Measurements from ENCODE around the gene TREH. TPM values are rescaled to one million over a fixed set of nuclear protein-coding genes. Genes with fewer than 3 reads are reported as not detected.
"Not testable (repeated sequence)": the region's sequence is repeated elsewhere in the genome, so short reads cannot be mapped to it uniquely, and the experiment has no call there.

TREH gene
- total RNA-seq, 1 donor from 2014 or later: not detected

DNA sequence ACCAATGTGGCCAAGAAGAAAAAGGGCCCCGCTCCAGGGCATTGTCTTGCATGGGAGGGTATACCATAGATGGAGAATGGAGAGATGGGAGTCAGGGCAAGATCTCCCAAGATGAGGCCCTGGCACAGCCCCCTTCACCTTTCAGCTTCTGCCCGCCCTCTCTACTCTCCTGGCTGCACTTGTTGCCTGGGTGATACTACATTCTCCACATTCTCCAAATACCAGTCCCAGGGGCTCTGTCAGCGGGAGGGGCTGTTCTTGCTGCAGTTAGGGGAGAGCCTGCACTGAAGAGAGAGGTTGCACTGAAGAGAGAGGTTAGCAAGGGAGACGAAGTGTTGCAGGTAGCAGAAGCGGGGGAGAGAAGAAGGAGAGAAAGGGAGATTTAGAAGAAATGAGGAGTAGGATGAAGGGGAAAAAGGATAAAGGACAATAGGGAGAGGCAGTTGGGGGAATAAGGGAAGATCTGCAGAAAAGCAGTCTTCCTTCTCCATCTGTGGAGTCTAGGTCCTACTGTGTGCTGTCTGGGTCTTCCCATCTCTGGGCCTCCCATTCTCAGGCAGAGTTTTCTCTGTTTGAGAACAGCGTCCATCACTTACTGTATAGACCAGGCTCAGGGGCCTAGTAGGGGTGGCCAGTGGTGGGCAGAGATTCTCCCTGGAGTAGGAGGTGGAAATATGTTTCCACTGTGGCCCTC, 64.0 kb downstream of the TREH start:
- peak overlapping the region; percentile 45 for H3K4me2 ChIP-seq (ENCODE audit: low read length)
- no peaks in the 10 kb centered on the region for H3K27me3 Mint-ChIP-seq (ENCODE audit: low read depth, unreplicated experiment)
- peak overlapping the region; percentile 97 for H3K27ac Mint-ChIP-seq (ENCODE audit: unreplicated experiment)
- peaks cover 41% of the 10 kb centered on the region for H3K79me2 ChIP-seq (ENCODE audit: insufficient read depth, low read length)
- H2AFZ ChIP-seq (ENCODE audit: low read depth, low read length): no peak overlapping the region
- H3K9me3 Mint-ChIP-seq (ENCODE audit: unreplicated experiment): peaks cover 3% of the 10 kb centered on the region
- no peak overlapping the region for H3K27ac ChIP-seq (ENCODE audit: low read depth, low read length)
- H3K9ac ChIP-seq (ENCODE audit: low read length): no peak overlapping the region
- FAIRE-seq: no peak
- no peaks in the 10 kb centered on the region for H3K27me3 ChIP-seq (ENCODE audit: insufficient read depth, low read length)
- peaks cover 77% of the 10 kb centered on the region for H3K4me1 Mint-ChIP-seq (ENCODE audit: low read depth, unreplicated experiment)
- H3K4me3 ChIP-seq (ENCODE audit: insufficient read depth, low read depth, low read length): no peak overlapping the region
- H3K36me3 Mint-ChIP-seq (ENCODE audit: low read depth, unreplicated experiment): peaks cover 15% of the 10 kb centered on the region
- peak; percentile 40 for DNase-seq (ENCODE audit: low read depth)
- no peaks in the 10 kb centered on the region for H3K9me3 ChIP-seq (ENCODE audit: insufficient read depth, low read depth, low read length)
- peaks cover 14% of the 10 kb centered on the region for H3K36me3 ChIP-seq (ENCODE audit: insufficient read depth, low read length)
- H4K20me1 ChIP-seq (ENCODE audit: insufficient read depth, low read length): peaks cover 13% of the 10 kb centered on the region
- peak overlapping the region; percentile 77 for H3K4me3 Mint-ChIP-seq (ENCODE audit: unreplicated experiment)
- TF ChIP-seq, protein P1, sequence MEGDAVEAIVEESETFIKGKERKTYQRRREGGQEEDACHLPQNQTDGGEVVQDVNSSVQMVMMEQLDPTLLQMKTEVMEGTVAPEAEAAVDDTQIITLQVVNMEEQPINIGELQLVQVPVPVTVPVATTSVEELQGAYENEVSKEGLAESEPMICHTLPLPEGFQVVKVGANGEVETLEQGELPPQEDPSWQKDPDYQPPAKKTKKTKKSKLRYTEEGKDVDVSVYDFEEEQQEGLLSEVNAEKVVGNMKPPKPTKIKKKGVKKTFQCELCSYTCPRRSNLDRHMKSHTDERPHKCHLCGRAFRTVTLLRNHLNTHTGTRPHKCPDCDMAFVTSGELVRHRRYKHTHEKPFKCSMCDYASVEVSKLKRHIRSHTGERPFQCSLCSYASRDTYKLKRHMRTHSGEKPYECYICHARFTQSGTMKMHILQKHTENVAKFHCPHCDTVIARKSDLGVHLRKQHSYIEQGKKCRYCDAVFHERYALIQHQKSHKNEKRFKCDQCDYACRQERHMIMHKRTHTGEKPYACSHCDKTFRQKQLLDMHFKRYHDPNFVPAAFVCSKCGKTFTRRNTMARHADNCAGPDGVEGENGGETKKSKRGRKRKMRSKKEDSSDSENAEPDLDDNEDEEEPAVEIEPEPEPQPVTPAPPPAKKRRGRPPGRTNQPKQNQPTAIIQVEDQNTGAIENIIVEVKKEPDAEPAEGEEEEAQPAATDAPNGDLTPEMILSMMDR (IDR thresholded peaks at IDR 0.05; ENCODE audit: insufficient read depth, low read depth, low read length): no peak
- no peak for TF ChIP-seq EZH2 (IDR thresholded peaks at IDR 0.05; ENCODE audit: insufficient read depth, low read length)
- peaks cover 54% of the 10 kb centered on the region for H3K4me1 ChIP-seq (ENCODE audit: insufficient read depth, low read length)

DNA sequence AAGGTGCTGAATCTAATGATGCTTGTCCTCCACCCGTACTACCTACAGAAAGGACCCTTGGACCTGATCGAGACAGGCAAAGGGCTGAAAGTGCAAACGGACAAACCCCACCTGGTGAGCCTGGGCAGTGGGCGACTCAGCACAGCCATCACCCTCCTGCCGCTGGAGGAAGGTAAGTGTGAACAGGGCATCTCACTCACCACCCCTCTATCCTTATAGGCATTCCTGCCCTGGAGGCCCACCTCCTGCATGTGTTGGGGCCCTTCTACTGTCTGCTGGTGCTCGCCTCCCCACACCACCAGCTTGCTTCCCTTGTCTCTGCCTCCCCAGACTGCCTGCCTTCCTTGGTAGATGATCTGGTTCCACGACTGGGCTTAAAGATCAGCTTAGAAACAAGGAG, 64.9 kb downstream of the TREH start:
- H3K4me1 ChIP-seq (ENCODE audit: insufficient read depth, low read length): peaks cover 54% of the 10 kb centered on the region
- peaks cover 13% of the 10 kb centered on the region for H4K20me1 ChIP-seq (ENCODE audit: insufficient read depth, low read length)
- peaks cover 14% of the 10 kb centered on the region for H3K36me3 ChIP-seq (ENCODE audit: insufficient read depth, low read length)
- H3K27ac ChIP-seq (ENCODE audit: low read depth, low read length): no peak overlapping the region
- Mint-ChIP-seq H3K9me3 (ENCODE audit: unreplicated experiment) (peaks cover under 1% of the 10 kb centered on the region), H3K4me1 (ENCODE audit: low read depth, unreplicated experiment) (peaks cover 69% of the 10 kb centered on the region), H3K27me3 (ENCODE audit: low read depth, unreplicated experiment) (no peaks in the 10 kb centered on the region), H3K36me3 (ENCODE audit: low read depth, unreplicated experiment) (peaks cover 12% of the 10 kb centered on the region), H3K27ac (ENCODE audit: unreplicated experiment) (peak overlapping the region; percentile 69), H3K4me3 (ENCODE audit: unreplicated experiment) (peak overlapping the region; percentile 41)
- H3K79me2 ChIP-seq (ENCODE audit: insufficient read depth, low read length): peaks cover 49% of the 10 kb centered on the region
- TF ChIP-seq, protein P1 (IDR thresholded peaks at IDR 0.05; ENCODE audit: insufficient read depth, low read depth, low read length): no peak
- no peak for TF ChIP-seq EZH2 (IDR thresholded peaks at IDR 0.05; ENCODE audit: insufficient read depth, low read length)
- no peaks in the 10 kb centered on the region for H3K27me3 ChIP-seq (ENCODE audit: insufficient read depth, low read length)
- H3K4me3 ChIP-seq (ENCODE audit: insufficient read depth, low read depth, low read length): no peak overlapping the region
- H3K9me3 ChIP-seq (ENCODE audit: insufficient read depth, low read depth, low read length): no peaks in the 10 kb centered on the region
- no peak overlapping the region for H3K4me2 ChIP-seq (ENCODE audit: low read length)
- H3K9ac ChIP-seq (ENCODE audit: low read length): no peak overlapping the region
- FAIRE-seq (no peak), DNase-seq (ENCODE audit: low read depth) (no peak)
- H2AFZ ChIP-seq (ENCODE audit: low read depth, low read length): no peak overlapping the region

DNA sequence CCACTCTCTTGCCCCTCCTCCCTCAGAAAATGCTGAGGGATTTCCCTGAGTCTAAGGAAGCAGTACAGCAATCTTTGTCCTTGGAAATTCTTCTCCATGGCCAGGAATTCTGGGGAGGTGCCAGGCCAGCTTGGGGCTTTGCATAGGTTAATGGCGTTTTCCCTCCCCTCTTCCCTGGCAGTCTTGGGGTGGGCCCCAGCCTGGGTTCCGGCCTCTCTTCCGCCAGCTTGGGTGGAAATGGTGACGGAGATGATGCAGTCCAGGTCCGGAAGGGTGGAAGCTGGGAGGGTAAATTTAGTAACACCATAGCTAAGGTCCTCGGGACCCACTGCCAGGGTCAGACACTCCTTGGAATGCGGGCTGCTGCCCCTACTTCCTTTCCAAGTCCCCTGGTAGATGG, 67.1 kb downstream of the TREH start:
- H3K4me1 ChIP-seq (ENCODE audit: insufficient read depth, low read length): peaks cover 45% of the 10 kb centered on the region
- Mint-ChIP-seq H3K36me3 (ENCODE audit: low read depth, unreplicated experiment) (peaks cover 13% of the 10 kb centered on the region), H3K4me3 (ENCODE audit: unreplicated experiment) (peak overlapping the region; percentile 73), H3K27ac (ENCODE audit: unreplicated experiment) (peak overlapping the region; percentile 79), H3K4me1 (ENCODE audit: low read depth, unreplicated experiment) (peaks cover 53% of the 10 kb centered on the region), H3K9me3 (ENCODE audit: unreplicated experiment) (no peaks in the 10 kb centered on the region), H3K27me3 (ENCODE audit: low read depth, unreplicated experiment) (no peaks in the 10 kb centered on the region)
- peaks cover 60% of the 10 kb centered on the region for H3K79me2 ChIP-seq (ENCODE audit: insufficient read depth, low read length)
- TF ChIP-seq, protein P1 (IDR thresholded peaks at IDR 0.05; ENCODE audit: insufficient read depth, low read depth, low read length): no peak
- TF ChIP-seq EZH2 (IDR thresholded peaks at IDR 0.05; ENCODE audit: insufficient read depth, low read length): no peak
- peak overlapping the region; percentile 8 for H3K27ac ChIP-seq (ENCODE audit: low read depth, low read length)
- DNase-seq (ENCODE audit: low read depth) (no peak), FAIRE-seq (no peak)
- H3K4me3 ChIP-seq (ENCODE audit: insufficient read depth, low read depth, low read length): no peak overlapping the region
- H2AFZ ChIP-seq (ENCODE audit: low read depth, low read length): peak overlapping the region; percentile 13
- H3K36me3 ChIP-seq (ENCODE audit: insufficient read depth, low read length): peaks cover 14% of the 10 kb centered on the region
- H3K9ac ChIP-seq (ENCODE audit: low read length): peak overlapping the region; percentile 33
- no peaks in the 10 kb centered on the region for H3K9me3 ChIP-seq (ENCODE audit: insufficient read depth, low read depth, low read length)
- no peaks in the 10 kb centered on the region for H3K27me3 ChIP-seq (ENCODE audit: insufficient read depth, low read length)
- H4K20me1 ChIP-seq (ENCODE audit: insufficient read depth, low read length): peaks cover 13% of the 10 kb centered on the region
- peak overlapping the region; percentile 55 for H3K4me2 ChIP-seq (ENCODE audit: low read length)

DNA sequence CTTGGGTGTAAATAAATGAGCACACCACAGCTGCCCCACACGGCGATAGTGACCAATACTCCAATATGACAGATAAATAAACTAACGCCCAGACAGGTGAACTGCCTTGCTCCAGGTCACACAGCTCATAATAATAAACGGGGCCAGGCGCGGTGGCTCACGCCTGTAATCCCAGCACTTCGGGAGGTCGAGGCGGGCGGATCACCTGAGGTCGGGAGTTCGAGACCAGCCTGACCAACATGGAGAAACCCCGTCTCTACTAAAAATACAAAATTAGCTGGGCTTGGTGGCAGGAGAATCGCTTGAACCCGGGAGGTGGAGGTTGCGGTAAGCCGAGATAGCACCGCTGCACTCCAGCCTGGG, 68.0 kb downstream of the TREH start:
- not testable (repeated sequence) for DNase-seq (ENCODE audit: low read depth); H3K27me3 ChIP-seq (ENCODE audit: insufficient read depth, low read length); H2AFZ ChIP-seq (ENCODE audit: low read depth, low read length); FAIRE-seq; H3K27me3 Mint-ChIP-seq (ENCODE audit: low read depth, unreplicated experiment); H3K4me3 ChIP-seq (ENCODE audit: insufficient read depth, low read depth, low read length); H3K9me3 ChIP-seq (ENCODE audit: insufficient read depth, low read depth, low read length); H3K9me3 Mint-ChIP-seq (ENCODE audit: unreplicated experiment)
- Mint-ChIP-seq H3K36me3 (ENCODE audit: low read depth, unreplicated experiment) (peaks cover 11% of the 10 kb centered on the region), H3K4me3 (ENCODE audit: unreplicated experiment) (peak overlapping the region; percentile 82), H3K4me1 (ENCODE audit: low read depth, unreplicated experiment) (peaks cover 53% of the 10 kb centered on the region), H3K27ac (ENCODE audit: unreplicated experiment) (peak overlapping the region; percentile 54)
- H3K4me1 ChIP-seq (ENCODE audit: insufficient read depth, low read length): peaks cover 47% of the 10 kb centered on the region
- H3K4me2 ChIP-seq (ENCODE audit: low read length): peak overlapping the region; percentile 94
- peak overlapping the region; percentile 13 for H3K27ac ChIP-seq (ENCODE audit: low read depth, low read length)
- peaks cover 13% of the 10 kb centered on the region for H4K20me1 ChIP-seq (ENCODE audit: insufficient read depth, low read length)
- H3K79me2 ChIP-seq (ENCODE audit: insufficient read depth, low read length): peaks cover 60% of the 10 kb centered on the region
- H3K36me3 ChIP-seq (ENCODE audit: insufficient read depth, low read length): peaks cover 11% of the 10 kb centered on the region
- H3K9ac ChIP-seq (ENCODE audit: low read length): peak overlapping the region; percentile 97
